H1 (cell line): Measurements from ENCODE around the gene COL17A1. TPM values are rescaled to one million over a fixed set of nuclear protein-coding genes. Genes with fewer than 3 reads are reported as not detected.

ENCODE experiments used
- CTCF ChIA-PET: fragments of 300-600 bp; sonication (Branson Sonifier 250); formaldehyde crosslinking; loops from one replicate; lab custom pipeline; 2021; ENCODE audit not compliant: partially characterized antibody; lab: Charles Lee
- POLR2A ChIA-PET: fragments of 300-600 bp; sonication (Branson Sonifier 250); formaldehyde crosslinking; loops from one replicate; lab custom pipeline; 2021; ENCODE audit warnings: inconsistent platforms; ENCODE audit not compliant: partially characterized antibody; lab: Charles Lee
- DNase-seq, 2 experiments: peaks; one replicate each; pipeline versions ENCODE4 v3.0.0 to v3.0.0-alpha.2; 2010 to 2022; ENCODE audit warnings: low spot score in 2 of 2, low read depth in 1 of 2, mixed read lengths in 1 of 2
- FAIRE-seq: peaks from 2 replicates; lab custom pipeline; 2011; peaks lifted over from hg19 to GRCh38; lab: Jason Lieb, UNC
- H2AFZ ChIP-seq: 2 replicates; pipeline ENCODE4 v1.8.1; 2012; ENCODE audit warnings: low read length, inconsistent platforms
- H2AK5ac ChIP-seq: 2 replicates; pipeline ENCODE4 v1.6.1; 2013; ENCODE audit warnings: low read depth, low read length
- H2BK120ac ChIP-seq: replicated peaks from 2 replicates; pipeline ENCODE3; 2013; ENCODE audit warnings: low read depth, low read length, inconsistent platforms
- H2BK12ac ChIP-seq: 2 replicates; pipeline ENCODE4 v1.6.1; 2013; ENCODE audit warnings: low read depth, low read length
- H2BK15ac ChIP-seq: 2 replicates; pipeline ENCODE4 v1.6.1; 2013; ENCODE audit warnings: low read length
- H2BK20ac ChIP-seq: 2 replicates; pipeline ENCODE4 v1.6.1; 2013; ENCODE audit warnings: low read length
- H2BK5ac ChIP-seq: 2 replicates; pipeline ENCODE4 v1.6.1; 2013; ENCODE audit warnings: low read depth, low read length
- H3K14ac ChIP-seq: 2 replicates; pipeline ENCODE4 v1.6.1; 2013; ENCODE audit warnings: inconsistent platforms; ENCODE audit not compliant: insufficient read length
- H3K18ac ChIP-seq: 2 replicates; pipeline ENCODE4 v1.6.1; 2013; ENCODE audit warnings: low read length; ENCODE audit errors: extremely low read depth
- H3K23ac ChIP-seq: 2 replicates; pipeline ENCODE4 v1.6.1; 2013; ENCODE audit warnings: inconsistent platforms; ENCODE audit not compliant: insufficient read length
- H3K23me2 ChIP-seq: 2 replicates; pipeline ENCODE4 v1.6.1; 2013; ENCODE audit warnings: low read depth, low read length
- H3K27ac ChIP-seq: 2 replicates; pipeline ENCODE4 v1.6.1; 2011; ENCODE audit warnings: low read depth, low read length, inconsistent platforms
- H3K27me3 ChIP-seq, 4 experiments: replicated peaks in 1 of 4; 1 replicate in 1 of 4; 2 replicates in 3 of 4; pipeline versions ENCODE4 v1.6.1 to v1.8.1; 2011 to 2013; ENCODE audit warnings: low read length in 3 of 4, mild to moderate bottlenecking in 3 of 4, inconsistent platforms in 2 of 4, mixed read lengths in 2 of 4, moderate library complexity in 1 of 4; ENCODE audit not compliant: control insufficient read depth in 3 of 4, insufficient read depth in 3 of 4; ENCODE audit errors: extremely low read depth in 1 of 4
- H3K36me3 ChIP-seq, 4 experiments: 2 replicates each; pipeline versions ENCODE4 v1.6.1 to v1.8.1; 2011 to 2013; ENCODE audit warnings: mild to moderate bottlenecking in 4 of 4, low read length in 3 of 4, moderate library complexity in 2 of 4, control low read depth in 1 of 4, inconsistent platforms in 1 of 4; ENCODE audit not compliant: insufficient read depth in 4 of 4, control insufficient read depth in 2 of 4
- H3K4ac ChIP-seq: replicated peaks from 2 replicates; pipeline ENCODE3; 2013; ENCODE audit warnings: low read length, low read depth, mixed read lengths, inconsistent platforms; ENCODE audit not compliant: insufficient read length
- H3K4me1 ChIP-seq, 4 experiments: replicated peaks in 1 of 4; 1 replicate in 1 of 4; 2 replicates in 3 of 4; pipeline versions ENCODE4 v1.6.1 to v1.8.1; 2011 to 2013; ENCODE audit warnings: low read length in 3 of 4, inconsistent platforms in 2 of 4, mixed read lengths in 1 of 4; ENCODE audit not compliant: insufficient read depth in 4 of 4, control insufficient read depth in 3 of 4
- H3K4me2 ChIP-seq, 2 experiments: 2 replicates each; pipeline versions ENCODE4 v1.6.1 to v1.8.1; 2011 to 2013; ENCODE audit warnings: low read depth in 2 of 2, low read length in 2 of 2, control low read depth in 1 of 2, inconsistent platforms in 1 of 2, mild to moderate bottlenecking in 1 of 2; ENCODE audit not compliant: insufficient read depth in 1 of 2
- H3K4me3 ChIP-seq, 4 experiments: fragments of 200-600, 300-600 bp in 1 of 4; sonication (generic), shearing (Covaris generic), sonication (Bioruptor Twin) in 1 of 4; 2 replicates each; pipeline versions ENCODE4 v1.5.1 to v1.8.1; 2011 to 2016; ENCODE audit warnings: low read length in 4 of 4, low read depth in 3 of 4, control low read depth in 2 of 4, inconsistent platforms in 2 of 4, mild to moderate bottlenecking in 2 of 4, mixed read lengths in 1 of 4, moderate library complexity in 1 of 4; ENCODE audit not compliant: insufficient read depth in 2 of 4; ENCODE audit errors: extremely low read depth in 1 of 4
- H3K56ac ChIP-seq: replicated peaks from 2 replicates; pipeline ENCODE3; 2013; ENCODE audit warnings: low read depth, mild to moderate bottlenecking, mixed read lengths, low read length, inconsistent platforms; ENCODE audit not compliant: insufficient read length
- H3K79me1 ChIP-seq: 2 replicates; pipeline ENCODE4 v1.6.1; 2013; ENCODE audit warnings: low read depth, low read length, control low read depth
- H3K79me2 ChIP-seq, 2 experiments: 2 replicates each; pipeline versions ENCODE4 v1.6.1 to v1.8.1; 2012 to 2013; ENCODE audit warnings: low read length in 2 of 2, mild to moderate bottlenecking in 2 of 2, inconsistent platforms in 1 of 2; ENCODE audit not compliant: insufficient read depth in 2 of 2, control insufficient read depth in 1 of 2
- H3K9ac ChIP-seq, 4 experiments: replicated peaks in 1 of 4; 1 replicate in 1 of 4; 2 replicates in 3 of 4; pipeline versions ENCODE4 v1.6.1 to v1.8.1; 2011 to 2013; ENCODE audit warnings: low read depth in 3 of 4, low read length in 3 of 4, control low read depth in 2 of 4, mild to moderate bottlenecking in 2 of 4, moderate library complexity in 2 of 4, inconsistent platforms in 1 of 4; ENCODE audit errors: extremely low read depth in 1 of 4
- H3K9me3 ChIP-seq, 2 experiments: 2 replicates each; pipeline versions ENCODE4 v1.6.1 to v1.8.1; 2012 to 2013; ENCODE audit warnings: mild to moderate bottlenecking in 2 of 2, moderate library complexity in 2 of 2, control low read depth in 1 of 2, inconsistent platforms in 1 of 2, low read depth in 1 of 2, low read length in 1 of 2, mixed read lengths in 1 of 2; ENCODE audit not compliant: insufficient read depth in 2 of 2
- H4K20me1 ChIP-seq, 2 experiments: replicated peaks in 1 of 2; 2 replicates each; pipeline versions ENCODE3 to v1.8.1; 2011 to 2013; ENCODE audit warnings: inconsistent platforms in 2 of 2, low read length in 2 of 2, mild to moderate bottlenecking in 1 of 2; ENCODE audit not compliant: insufficient read depth in 2 of 2, control insufficient read depth in 1 of 2
- H4K5ac ChIP-seq: 2 replicates; pipeline ENCODE4 v1.6.1; 2013; ENCODE audit warnings: low read length, low read depth, mixed read lengths, inconsistent platforms; ENCODE audit not compliant: insufficient read length
- H4K8ac ChIP-seq: 2 replicates; pipeline ENCODE4 v1.8.0; 2013; ENCODE audit warnings: mild to moderate bottlenecking, moderate library complexity, low read length, inconsistent platforms; ENCODE audit not compliant: insufficient read depth; ENCODE audit errors: extremely low read depth
- H4K91ac ChIP-seq: replicated peaks from 2 replicates; pipeline ENCODE3; 2013; ENCODE audit warnings: low read length, mixed read lengths, inconsistent platforms; ENCODE audit not compliant: insufficient read length
- GABPA ChIP-seq: IDR thresholded peaks from 2 replicates; pipeline ENCODE4 v1.6.1; 2011; ENCODE audit warnings: mild to moderate bottlenecking, low read length, moderate library complexity, borderline replicate concordance; ENCODE audit not compliant: insufficient read depth
- RAD21 ChIP-seq, 2 experiments: IDR thresholded peaks in 1 of 2; conservative IDR thresholded peaks in 1 of 2; 2 replicates each; pipeline ENCODE4 v1.6.1; 2011; ENCODE audit warnings: low read depth in 2 of 2, low read length in 2 of 2, improper control_type of control experiment in 1 of 2, inconsistent platforms in 1 of 2, mild to moderate bottlenecking in 1 of 2, moderate library complexity in 1 of 2
- WGBS, 2 experiments: shearing (Covaris generic) in 1 of 2; methylation state at CpG; one replicate each; pipeline versions ENCODE4 v1.1.6 to v1.1.7; 2013 to 2015; ENCODE audit warnings: low lambda C conversion rate in 2 of 2, mixed read lengths in 2 of 2, inconsistent platforms in 1 of 2, low coverage in 1 of 2, missing lambda C conversion rate in 1 of 2; ENCODE audit not compliant: insufficient replicate concordance in 2 of 2, insufficient coverage in 1 of 2, insufficient read length in 1 of 2; ENCODE audit errors: extremely low coverage in 1 of 2, missing lambda C conversion rate in 1 of 2; 5-methylcytosine and 5-hydroxymethylcytosine counted together
- polyA plus RNA-seq, 7 experiments: library from polyadenylated mRNA; depleted of rRNA in 3 of 7; stranded (reverse) in 5 of 7; unstranded in 2 of 7; fragments of >200 nt in 5 of 7; fragments of 200-250 nt in 2 of 7; gene quantifications; 1 replicate in 5 of 7; 2 replicates in 1 of 7; 4 replicates in 1 of 7; pipeline versions ENCODE4 v1.2.1 to v1.2.3, GENCODE V29; 2011 to 2013; ENCODE audit warnings: missing spikeins in 2 of 7, mixed read lengths in 2 of 7
- total RNA-seq: library from RNA; stranded (reverse); fragmentation: NEBNext Ultra II Directional; extraction: Animal tissue kit (Norgen Biotek cat#: 25700); gene quantifications from 2 replicates; pipeline ENCODE4 v1.2.1, GENCODE V29; 2021
- TF ChIP-seq, protein P1 (sequence below), 3 experiments: IDR thresholded peaks; 1 replicate in 2 of 3; 2 replicates in 1 of 3; pipeline versions ENCODE4 v1.5.1 to v1.6.1; 2011; ENCODE audit warnings: low read length in 3 of 3, mild to moderate bottlenecking in 3 of 3, inconsistent platforms in 2 of 3, low read depth in 1 of 3, moderate library complexity in 1 of 3; ENCODE audit not compliant: insufficient read depth in 1 of 3; ENCODE audit errors: control extremely low read depth in 1 of 3

The COL17A1 gene
- total and polyA plus RNA-seq, 2 of the 8 experiments (the other 6 are each of a cell fraction or from before 2014, with no cell fraction given), result 0.35 to 0.37 TPM

DNA sequence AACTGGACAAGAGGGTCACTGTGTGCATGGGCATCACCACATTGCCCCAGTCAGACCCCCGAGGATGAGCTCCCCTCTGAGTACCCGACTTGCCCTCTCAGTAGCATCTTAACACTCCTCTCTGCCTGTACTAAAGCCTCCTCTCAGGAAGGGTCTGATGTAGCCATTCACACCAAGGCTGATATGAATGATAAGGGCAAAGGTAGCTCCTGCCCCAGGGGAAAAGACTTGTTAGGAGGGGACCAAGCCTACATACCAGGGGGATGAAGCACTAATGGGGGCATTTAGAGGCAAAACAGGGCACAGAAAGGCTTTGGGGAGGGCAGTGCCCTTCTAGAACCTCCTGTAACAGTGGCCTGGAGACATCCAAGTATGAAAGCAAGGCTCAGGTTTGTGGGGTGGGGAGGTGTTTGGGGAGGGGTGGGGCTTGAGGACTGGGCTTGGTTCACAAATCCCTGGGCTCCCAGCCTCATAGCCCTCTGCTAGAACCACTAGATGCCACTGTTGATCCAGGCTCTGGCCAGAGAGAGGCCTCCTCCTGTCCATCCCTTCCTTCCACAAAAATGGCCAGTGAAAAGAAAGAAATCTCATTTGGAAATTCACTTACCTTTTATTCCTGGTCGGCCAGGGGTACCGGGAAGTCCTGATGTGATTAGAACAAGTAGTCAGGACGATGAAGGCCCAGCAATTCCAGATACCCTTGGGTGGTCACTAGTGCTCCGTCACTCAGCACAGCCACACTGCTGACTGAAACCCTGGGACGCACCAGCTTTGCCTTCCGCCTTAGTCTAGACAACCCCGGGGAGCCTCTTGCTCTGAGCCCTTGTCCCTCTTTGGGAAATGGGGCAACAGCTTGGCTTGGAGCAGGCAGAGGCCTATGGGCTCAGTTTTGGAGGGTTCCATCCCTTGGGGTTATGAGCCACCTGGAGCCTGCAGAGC, 40.3 kb downstream of the COL17A1 start:
- FAIRE-seq, result no peak

More for the DNA sequence above, 40.3 kb downstream of the COL17A1 start:
- no peak overlapping the region for H3K23ac ChIP-seq
- H2BK5ac ChIP-seq, result no peak overlapping the region
- no peaks in the 10 kb centered on the region for H4K20me1 ChIP-seq
- no peak overlapping the region for H3K27ac ChIP-seq
- peak overlapping the region; percentile 39 for H4K5ac ChIP-seq
- H2BK12ac ChIP-seq, result 0 out of 2 replicates have a peak overlapping the region, but pooled peaks have one; percentile 12
- H3K4me1 ChIP-seq, result peaks cover 0 to 4% (median 2%) of the 10 kb centered on the region in 4 experiments; a peak in 3 of 7 replicates
- no peaks in the 10 kb centered on the region for H3K79me1 ChIP-seq
- H3K9ac ChIP-seq, result no peak overlapping the region
- no peaks in the 10 kb centered on the region for H3K36me3 ChIP-seq
- TF ChIP-seq, protein P1, sequence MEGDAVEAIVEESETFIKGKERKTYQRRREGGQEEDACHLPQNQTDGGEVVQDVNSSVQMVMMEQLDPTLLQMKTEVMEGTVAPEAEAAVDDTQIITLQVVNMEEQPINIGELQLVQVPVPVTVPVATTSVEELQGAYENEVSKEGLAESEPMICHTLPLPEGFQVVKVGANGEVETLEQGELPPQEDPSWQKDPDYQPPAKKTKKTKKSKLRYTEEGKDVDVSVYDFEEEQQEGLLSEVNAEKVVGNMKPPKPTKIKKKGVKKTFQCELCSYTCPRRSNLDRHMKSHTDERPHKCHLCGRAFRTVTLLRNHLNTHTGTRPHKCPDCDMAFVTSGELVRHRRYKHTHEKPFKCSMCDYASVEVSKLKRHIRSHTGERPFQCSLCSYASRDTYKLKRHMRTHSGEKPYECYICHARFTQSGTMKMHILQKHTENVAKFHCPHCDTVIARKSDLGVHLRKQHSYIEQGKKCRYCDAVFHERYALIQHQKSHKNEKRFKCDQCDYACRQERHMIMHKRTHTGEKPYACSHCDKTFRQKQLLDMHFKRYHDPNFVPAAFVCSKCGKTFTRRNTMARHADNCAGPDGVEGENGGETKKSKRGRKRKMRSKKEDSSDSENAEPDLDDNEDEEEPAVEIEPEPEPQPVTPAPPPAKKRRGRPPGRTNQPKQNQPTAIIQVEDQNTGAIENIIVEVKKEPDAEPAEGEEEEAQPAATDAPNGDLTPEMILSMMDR (IDR thresholded peaks at IDR 0.05; ENCODE audit: control extremely low read depth in 1 of 3, insufficient read depth in 1 of 3, low read depth in 1 of 3, low read length in 3 of 3), result peak; percentile 66 to 90 (median 84)
- TF ChIP-seq GABPA, result no peak
- TF ChIP-seq RAD21 (IDR thresholded peaks at IDR 0.05 in 1 of 2, conservative IDR thresholded peaks at IDR 0.05 in 1 of 2; ENCODE audit: low read depth in 2 of 2, low read length in 2 of 2), result peak; percentile 93 to 97
- H4K91ac ChIP-seq, result no peak overlapping the region
- H2AFZ ChIP-seq, result peak overlapping the region; percentile 76; the same call in 1 of the 2 replicates
- peak overlapping the region; percentile 61; the same call in 1 of the 2 replicates for H2BK15ac ChIP-seq
- no peaks in the 10 kb centered on the region for H3K9me3 ChIP-seq
- POLR2A ChIA-PET, result interaction anchor here (0.6 to 3.2 kb wide), 5 partner anchors 9 to 76 kb away, joined by 3 to 13 read pairs (median 3); partner anchors contain the start of gene SFR1
- H4K8ac ChIP-seq, result peak overlapping the region; percentile 81
- H2BK20ac ChIP-seq, result 0 out of 2 replicates have a peak overlapping the region, but pooled peaks have one; percentile 27
- H3K18ac ChIP-seq, result 0 out of 2 replicates have a peak overlapping the region, but pooled peaks have one; percentile 55
- DNase-seq, result peak; percentile 39 to 72
- H3K4me3 ChIP-seq, result no peak overlapping the region
- no peak overlapping the region for H3K4me2 ChIP-seq
- H3K4ac ChIP-seq, result peak overlapping the region; percentile 64
- H3K23me2 ChIP-seq, result peaks cover 1% of the 10 kb centered on the region; the same call in 1 of the 2 replicates
- H3K14ac ChIP-seq, result no peak overlapping the region
- H3K79me2 ChIP-seq, result no peaks in the 10 kb centered on the region
- no peak overlapping the region for H2AK5ac ChIP-seq
- CTCF ChIA-PET, result interaction anchor here (0.6 to 3.6 kb wide), 29 partner anchors 9 to 536 kb away, joined by 3 to 43 read pairs (median 4); partner anchors contain the start of gene SFR1
- H3K27me3 ChIP-seq, result no peaks in the 10 kb centered on the region
- 72% methylated on average over 9 of the region's 9 CpGs; no CpG with 5 or more reads in 1 of the 2 experiments for WGBS, 2 experiments
- no peak overlapping the region for H3K56ac ChIP-seq
- H2BK120ac ChIP-seq, result no peak overlapping the region
